IPS-20b (cell line): Measurements from ENCODE around the gene FABP3.
"Not testable (repeated sequence)": the region's sequence is repeated elsewhere in the genome, so short reads cannot be mapped to it uniquely, and the experiment has no call there.

Experiments
- H3K27ac ChIP-seq: one replicate; pipeline ENCODE4 v1.5.1; 2013; ENCODE audit warnings: low read length
- H3K27me3 ChIP-seq: 2 replicates; pipeline ENCODE4 v1.6.1; 2013; ENCODE audit warnings: mild to moderate bottlenecking, low read length, inconsistent platforms; ENCODE audit not compliant: insufficient read depth
- H3K36me3 ChIP-seq: 2 replicates; pipeline ENCODE4 v1.6.1; 2013; ENCODE audit warnings: low read depth, mild to moderate bottlenecking, inconsistent platforms, low read length, moderate library complexity; ENCODE audit not compliant: insufficient read depth
- H3K4me1 ChIP-seq: 2 replicates; pipeline ENCODE4 v1.6.1; 2013; ENCODE audit warnings: mild to moderate bottlenecking, control low read depth, inconsistent platforms, low read length, moderate library complexity; ENCODE audit not compliant: insufficient read depth
- H3K4me3 ChIP-seq: 2 replicates; pipeline ENCODE4 v1.5.1; 2013; ENCODE audit warnings: mild to moderate bottlenecking, low read length, inconsistent platforms
- H3K9ac ChIP-seq: 2 replicates; pipeline ENCODE4 v1.6.1; 2013; ENCODE audit warnings: low read depth, mild to moderate bottlenecking, inconsistent platforms, low read length, moderate library complexity
- H3K9me3 ChIP-seq: 2 replicates; pipeline ENCODE4 v1.6.1; 2013; ENCODE audit warnings: mild to moderate bottlenecking, low read depth, low read length, inconsistent platforms; ENCODE audit not compliant: insufficient read depth

The FABP3 gene

GRCh38 chr1:31396633-31397351 is 23.9 kb upstream of the FABP3 start:
- Histone ChIP-seq H3K27me3 (peaks cover 6% of the 10 kb centered on the region; the same call in 1 of the 2 replicates), H3K9me3 (no peaks in the 10 kb centered on the region), H3K4me1 (no peaks in the 10 kb centered on the region), H3K36me3 (no peaks in the 10 kb centered on the region), H3K4me3 (no peak overlapping the region), H3K9ac (no peak overlapping the region), H3K27ac (no peak overlapping the region)

DNA sequence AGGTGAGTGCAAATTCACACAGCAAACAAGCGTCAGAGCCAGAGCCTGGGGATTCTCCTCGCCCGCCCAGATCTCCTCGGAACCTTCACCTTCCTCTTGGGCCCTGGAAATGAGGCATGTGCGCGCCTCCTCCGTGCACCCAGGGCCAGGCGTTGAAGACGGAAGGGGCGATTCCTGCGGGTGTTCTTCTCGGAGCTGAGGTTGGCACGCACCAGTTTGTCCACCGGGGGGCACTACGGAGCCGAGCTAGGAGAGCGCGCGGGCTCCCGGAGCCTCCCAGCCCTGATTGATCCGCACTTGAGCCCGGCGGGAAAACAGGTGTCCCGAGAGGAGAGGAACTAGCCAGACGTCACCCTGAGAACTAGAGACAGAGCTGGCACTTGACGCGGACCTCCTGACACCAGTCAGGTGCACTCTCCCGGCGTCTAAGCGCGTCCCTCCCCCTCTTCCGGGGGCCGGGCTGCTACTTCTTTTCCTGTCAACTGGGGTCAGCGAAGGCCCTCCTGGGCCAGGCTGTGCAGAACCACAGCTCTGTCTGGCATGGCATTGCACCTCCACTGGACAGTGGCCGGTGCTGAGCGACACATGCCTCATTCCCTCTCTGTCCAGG is 21.8 kb upstream of the FABP3 start:
- Histone ChIP-seq H3K27ac (no peak overlapping the region), H3K9me3 (no peaks in the 10 kb centered on the region), H3K9ac (peak overlapping the region; percentile 22; the same call in 1 of the 2 replicates), H3K4me1 (peaks cover 4% of the 10 kb centered on the region; the same call in 1 of the 2 replicates), H3K27me3 (peaks cover 6% of the 10 kb centered on the region; the same call in 1 of the 2 replicates), H3K36me3 (no peaks in the 10 kb centered on the region), H3K4me3 (peak overlapping the region; percentile 61; the same call in 1 of the 2 replicates)

DNA sequence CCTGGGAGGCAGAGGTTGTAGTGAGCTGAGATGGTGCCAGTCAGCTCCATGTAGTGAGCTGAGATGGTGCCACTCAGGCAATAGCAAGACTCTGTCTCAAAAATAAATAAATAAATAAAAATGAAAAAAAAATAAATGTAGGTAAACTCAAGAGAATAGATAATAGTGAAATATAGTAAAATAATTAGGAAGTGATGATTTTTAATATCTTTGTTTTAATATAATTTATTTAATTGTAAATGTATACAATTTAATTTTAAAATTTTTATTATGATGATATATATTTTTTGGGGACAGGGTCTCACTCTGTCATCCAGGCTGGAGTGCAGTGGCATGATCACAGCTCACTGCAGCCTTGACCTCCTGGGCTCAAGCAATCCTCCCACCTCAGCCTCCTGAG is 20.6 kb upstream of the FABP3 start:
- Histone ChIP-seq H3K4me3 (no peak overlapping the region), H3K27ac (no peak overlapping the region), H3K36me3 (no peaks in the 10 kb centered on the region), H3K9ac (no peak overlapping the region), H3K27me3 (peaks cover 6% of the 10 kb centered on the region; the same call in 1 of the 2 replicates), H3K4me1 (peaks cover 4% of the 10 kb centered on the region; the same call in 1 of the 2 replicates), H3K9me3 (no peaks in the 10 kb centered on the region)

DNA sequence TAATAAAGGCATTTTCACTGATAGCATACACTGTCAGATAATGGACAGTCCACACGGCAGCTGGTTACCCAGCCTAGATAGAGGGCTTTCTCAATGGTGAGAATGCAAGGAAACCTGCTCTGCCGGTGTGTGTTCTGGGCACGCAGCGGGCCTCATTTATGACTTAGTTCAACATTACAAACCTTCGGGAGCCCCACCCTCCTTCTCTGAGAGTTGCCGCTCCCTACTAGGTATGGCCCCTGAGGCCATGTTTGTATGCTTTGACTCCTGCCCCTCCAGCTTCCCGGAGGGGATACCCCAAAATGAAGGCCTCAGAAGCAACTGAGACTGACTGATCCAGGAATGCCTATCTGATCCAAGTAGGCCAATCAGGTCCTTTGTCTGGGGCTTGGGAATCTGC is 17.2 kb upstream of the FABP3 start:
- no peak overlapping the region for H3K9ac ChIP-seq
- no peaks in the 10 kb centered on the region for H3K9me3 ChIP-seq
- peaks cover 4% of the 10 kb centered on the region; the same call in 1 of the 2 replicates for H3K4me1 ChIP-seq
- no peak overlapping the region for H3K27ac ChIP-seq
- no peaks in the 10 kb centered on the region; the same call in 1 of the 2 replicates for H3K27me3 ChIP-seq
- no peak overlapping the region for H3K4me3 ChIP-seq
- no peaks in the 10 kb centered on the region for H3K36me3 ChIP-seq

DNA sequence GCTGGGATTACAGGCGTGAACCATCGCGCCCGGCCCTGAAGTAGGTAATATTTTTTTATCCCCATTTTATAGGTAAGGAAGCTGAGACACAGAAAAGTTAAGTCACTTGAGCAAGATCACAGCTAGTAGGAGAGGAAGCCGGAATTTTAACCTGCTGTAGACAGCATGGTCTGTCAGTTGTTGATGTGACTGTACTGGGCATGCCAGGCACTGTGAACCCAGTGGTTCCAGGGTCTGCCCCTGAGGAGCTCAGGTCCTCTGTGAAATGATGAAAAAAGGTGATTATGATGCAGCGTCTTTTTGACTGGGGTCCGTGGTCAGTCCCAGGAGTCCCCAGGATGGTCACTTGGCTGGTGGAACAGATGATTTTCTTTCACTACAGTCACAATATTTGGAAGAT is 16.7 kb upstream of the FABP3 start:
- no peaks in the 10 kb centered on the region for H3K36me3 ChIP-seq
- H3K27ac ChIP-seq, result no peak overlapping the region
- H3K4me1 ChIP-seq, result peaks cover 4% of the 10 kb centered on the region; the same call in 1 of the 2 replicates
- no peaks in the 10 kb centered on the region for H3K9me3 ChIP-seq
- no peak overlapping the region for H3K4me3 ChIP-seq
- H3K27me3 ChIP-seq, result no peaks in the 10 kb centered on the region; the same call in 1 of the 2 replicates
- no peak overlapping the region for H3K9ac ChIP-seq

DNA sequence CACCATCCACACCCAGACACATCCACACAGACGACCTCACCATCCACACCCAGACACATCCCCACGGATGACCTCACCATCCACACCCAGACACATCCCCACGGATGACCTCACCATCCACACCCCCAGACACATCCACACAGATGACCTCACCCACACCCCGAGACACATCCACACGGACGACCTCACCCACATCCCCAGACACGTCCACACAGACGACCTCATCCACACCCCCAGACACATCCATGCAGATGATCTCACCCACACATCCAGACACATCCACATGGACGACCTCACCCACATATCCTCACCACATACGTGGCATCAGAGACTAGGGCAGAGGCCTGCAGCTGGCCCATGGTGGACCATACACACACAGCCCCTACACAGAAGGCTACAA is 14.7 kb upstream of the FABP3 start:
- Histone ChIP-seq H3K9ac (no peak overlapping the region), H3K27ac (no peak overlapping the region), H3K4me3 (no peak overlapping the region), H3K9me3 (no peaks in the 10 kb centered on the region), H3K27me3 (no peaks in the 10 kb centered on the region), H3K36me3 (no peaks in the 10 kb centered on the region), H3K4me1 (peaks cover 4% of the 10 kb centered on the region; the same call in 1 of the 2 replicates)

DNA sequence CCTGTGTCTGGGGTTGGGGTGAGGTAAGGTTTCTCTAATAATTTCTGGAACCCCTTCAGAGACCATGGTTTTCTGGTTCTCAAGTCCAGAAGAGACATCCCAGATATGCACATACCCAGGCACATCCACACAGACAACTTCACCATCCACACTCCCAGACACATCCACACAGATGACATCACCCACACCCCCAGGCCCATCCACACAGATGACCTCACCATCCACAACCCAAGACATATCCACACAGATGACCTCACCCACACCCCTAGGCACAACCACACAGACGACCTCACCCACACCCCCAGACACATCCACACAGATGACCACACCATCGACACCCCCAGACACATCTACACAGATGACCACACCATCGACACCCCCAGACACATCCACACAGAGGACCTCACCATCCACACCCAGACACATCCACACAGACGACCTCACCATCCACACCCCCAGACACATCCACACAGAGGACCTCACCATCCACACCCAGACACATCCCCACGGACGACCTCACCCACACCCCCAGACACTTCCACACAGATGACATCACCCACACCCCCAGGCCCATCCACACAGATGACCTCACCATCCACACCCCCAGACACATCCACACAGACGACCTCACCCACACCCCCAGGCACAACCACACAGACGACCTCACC is 13.8 kb upstream of the FABP3 start:
- H3K27me3 ChIP-seq, H3K9ac ChIP-seq, H3K4me1 ChIP-seq, H3K27ac ChIP-seq, H3K4me3 ChIP-seq, H3K9me3 ChIP-seq, H3K36me3 ChIP-seq: not testable (repeated sequence)

DNA sequence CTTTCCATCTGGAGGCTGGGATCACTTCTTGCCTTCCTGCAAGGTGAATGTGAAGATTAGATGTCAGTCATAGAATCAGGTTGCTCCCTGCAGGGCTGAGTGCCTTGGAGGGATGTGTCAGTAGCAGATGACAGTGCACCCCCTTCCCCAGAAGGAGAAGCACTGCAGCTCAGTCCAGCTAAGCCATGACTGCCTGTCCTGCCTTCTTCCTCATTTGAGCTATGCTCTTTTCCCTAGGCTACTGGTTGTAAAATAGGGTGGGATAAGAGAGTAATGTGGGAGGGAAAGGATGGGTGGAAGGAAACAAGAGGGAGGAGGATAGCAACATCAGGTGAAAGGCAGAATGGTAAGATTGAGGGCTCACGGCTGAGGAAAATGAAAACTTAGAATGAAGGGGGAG is 11.1 kb upstream of the FABP3 start:
- H3K9ac ChIP-seq, result no peak overlapping the region
- H3K27ac ChIP-seq, result no peak overlapping the region
- H3K4me1 ChIP-seq, result no peaks in the 10 kb centered on the region
- no peak overlapping the region for H3K4me3 ChIP-seq
- no peaks in the 10 kb centered on the region for H3K36me3 ChIP-seq
- no peaks in the 10 kb centered on the region for H3K27me3 ChIP-seq
- H3K9me3 ChIP-seq, result no peaks in the 10 kb centered on the region

DNA sequence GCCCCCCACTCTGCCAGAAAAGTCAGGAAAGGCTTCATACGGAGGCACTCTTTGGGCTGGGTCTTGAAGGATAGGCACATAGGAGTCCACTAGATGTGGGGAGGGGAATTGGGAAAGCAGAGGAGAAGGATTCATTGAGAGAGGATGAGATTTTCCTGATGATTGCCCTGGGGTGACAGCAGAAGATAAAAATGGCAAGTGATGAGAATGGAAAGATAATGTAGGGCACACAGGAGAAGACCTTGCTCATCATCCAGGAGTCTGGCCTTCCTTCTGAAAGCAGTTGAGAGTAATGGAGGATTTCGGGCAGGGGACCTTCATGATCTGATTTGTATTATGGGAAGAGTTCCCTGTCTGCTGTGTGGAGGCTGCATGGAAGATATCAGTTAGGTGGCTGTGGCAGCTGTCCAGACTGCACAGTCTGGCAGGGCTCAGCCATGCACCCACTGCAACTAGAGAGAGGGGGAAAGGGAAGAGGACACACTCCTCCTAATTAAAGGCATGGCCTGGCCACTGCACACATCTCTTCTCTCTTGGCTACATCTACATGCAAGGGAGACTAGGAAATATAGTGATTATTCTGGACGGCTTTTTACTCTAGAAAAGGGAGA is 9.6 kb upstream of the FABP3 start:
- Histone ChIP-seq H3K9me3 (no peaks in the 10 kb centered on the region), H3K4me1 (no peaks in the 10 kb centered on the region), H3K27me3 (no peaks in the 10 kb centered on the region), H3K9ac (no peak overlapping the region), H3K4me3 (no peak overlapping the region), H3K36me3 (no peaks in the 10 kb centered on the region), H3K27ac (no peak overlapping the region)

DNA sequence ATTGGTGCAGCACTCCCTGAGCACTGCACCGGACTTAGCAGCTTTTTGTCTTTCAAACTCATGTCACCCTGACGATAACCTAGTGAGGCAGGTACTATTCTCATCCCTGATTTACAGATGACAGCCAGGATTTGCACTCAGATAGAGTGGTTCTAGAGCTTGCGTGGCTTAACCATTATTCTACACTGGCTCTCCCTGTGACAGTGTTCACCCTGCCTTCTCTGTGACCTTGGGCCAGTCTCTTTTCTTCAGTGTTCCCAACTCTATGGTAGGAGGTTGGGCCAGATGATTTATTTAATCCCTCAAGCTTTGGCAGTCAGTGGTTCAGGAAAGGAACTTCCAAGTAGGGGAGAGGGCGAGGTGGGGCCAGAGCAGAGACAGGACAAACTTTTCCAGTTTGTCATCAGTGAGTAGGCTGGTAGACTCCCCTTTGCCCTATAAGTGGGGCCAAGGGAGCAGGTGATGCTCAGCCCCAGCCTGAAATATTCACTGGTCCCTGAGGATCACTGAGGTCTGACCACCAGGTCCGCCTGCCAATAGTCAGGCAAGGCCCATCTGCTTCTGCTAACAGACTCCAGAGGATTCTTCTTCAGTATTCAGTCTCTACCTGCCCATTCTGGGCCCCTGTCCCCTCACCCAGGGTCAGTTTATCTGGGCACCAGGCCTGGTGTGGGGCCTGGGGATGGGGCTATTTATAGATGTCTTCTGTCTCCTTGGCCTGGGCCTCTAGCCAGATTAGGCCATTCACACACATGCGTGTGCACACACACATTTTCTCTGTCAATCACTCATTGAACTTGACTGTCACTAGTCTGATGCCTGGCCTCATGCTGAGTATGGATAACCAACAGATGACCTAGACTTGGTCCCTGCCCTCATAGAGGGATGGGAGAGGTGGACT is 8.8 kb upstream of the FABP3 start:
- no peak overlapping the region for H3K27ac ChIP-seq

DNA sequence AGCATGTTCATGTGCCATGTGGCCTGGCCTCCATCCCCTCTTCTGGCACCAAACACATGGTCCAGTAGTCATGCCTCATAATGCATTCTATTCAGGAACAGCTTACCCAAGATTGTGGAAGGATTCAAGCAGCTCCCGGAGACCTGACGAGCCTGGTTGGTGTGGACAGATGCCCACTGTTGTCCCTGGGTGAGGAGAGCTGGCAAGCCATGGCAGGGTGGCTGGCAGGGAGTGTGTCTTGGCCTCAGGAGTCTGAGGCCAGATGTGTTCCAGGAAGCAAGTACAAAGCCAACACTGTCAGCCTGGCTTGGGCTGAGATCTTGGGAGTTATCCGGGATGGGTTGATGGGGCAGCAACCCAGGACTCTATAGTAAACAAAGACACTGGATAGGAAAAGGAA is 7.3 kb upstream of the FABP3 start:
- peaks cover 6% of the 10 kb centered on the region; the same call in 1 of the 2 replicates for H3K4me1 ChIP-seq
- H3K27me3 ChIP-seq, result no peaks in the 10 kb centered on the region
- no peaks in the 10 kb centered on the region for H3K9me3 ChIP-seq
- no peak overlapping the region for H3K4me3 ChIP-seq
- no peaks in the 10 kb centered on the region for H3K36me3 ChIP-seq
- no peak overlapping the region for H3K27ac ChIP-seq
- H3K9ac ChIP-seq, result no peak overlapping the region

More for the DNA sequence above, 8.8 kb upstream of the FABP3 start:
- no peak overlapping the region for H3K9ac ChIP-seq
- no peaks in the 10 kb centered on the region for H3K27me3 ChIP-seq
- no peaks in the 10 kb centered on the region for H3K36me3 ChIP-seq
- H3K4me1 ChIP-seq, result peaks cover under 1% of the 10 kb centered on the region; the same call in 1 of the 2 replicates
- no peak overlapping the region for H3K4me3 ChIP-seq
- H3K9me3 ChIP-seq, result no peaks in the 10 kb centered on the region
